GM21723 (cell line): ENCODE data around the gene FGFR3.

Experiments used
- ATAC-seq: cut with Tn5 transposase; IDR thresholded peaks from one replicate; pipeline ENCODE4 v1.9.1; 2021; ENCODE audit warnings: mild to moderate bottlenecking, moderate library complexity; ENCODE audit not compliant: unreplicated experiment

The FGFR3 gene

DNA sequence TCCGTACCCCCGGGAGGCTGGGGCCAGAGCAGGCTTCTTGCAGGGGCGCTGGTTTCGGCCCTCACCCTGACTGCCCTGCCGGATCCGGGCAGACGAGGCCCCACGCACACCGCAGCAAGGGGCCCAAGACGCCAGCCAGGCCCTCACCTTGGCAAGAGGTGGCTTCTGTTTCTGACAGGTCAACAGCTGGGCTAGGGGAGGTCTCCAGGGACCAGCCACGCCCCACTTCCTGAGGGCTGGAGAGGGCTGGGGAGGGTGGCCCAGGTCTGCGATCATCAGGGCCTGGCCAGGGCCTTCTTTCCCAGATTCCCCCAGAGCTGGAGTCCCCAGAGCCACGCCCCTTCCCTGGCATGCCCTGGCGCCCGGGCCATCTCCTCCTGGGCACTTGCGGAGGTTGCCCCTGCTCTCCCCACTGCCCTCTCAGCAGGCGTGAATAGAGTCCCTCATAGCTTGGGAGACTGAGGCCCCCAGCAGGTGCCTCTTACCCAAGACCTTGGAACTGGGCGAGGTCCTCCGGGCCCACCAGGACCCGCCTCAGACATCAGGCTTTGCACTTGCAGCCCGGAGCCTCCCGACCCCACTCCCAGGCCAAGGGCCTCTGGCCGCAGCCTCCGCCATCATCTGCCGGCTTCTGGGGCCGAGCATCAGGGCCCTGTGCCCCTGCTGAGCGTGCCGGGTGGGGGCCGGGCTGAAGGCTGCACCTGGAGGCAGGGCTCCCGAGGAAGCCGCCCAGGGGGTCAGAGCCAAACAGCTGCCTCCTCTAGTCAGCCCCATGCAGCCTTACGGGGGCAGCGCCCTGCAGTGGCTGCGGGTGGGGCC lies 6.3 kb upstream of the FGFR3 start:
- ATAC-seq: no peak

GRCh38 chr4:1787411-1788077 lies 5.5 kb upstream of the FGFR3 start:
- ATAC-seq: no peak

DNA sequence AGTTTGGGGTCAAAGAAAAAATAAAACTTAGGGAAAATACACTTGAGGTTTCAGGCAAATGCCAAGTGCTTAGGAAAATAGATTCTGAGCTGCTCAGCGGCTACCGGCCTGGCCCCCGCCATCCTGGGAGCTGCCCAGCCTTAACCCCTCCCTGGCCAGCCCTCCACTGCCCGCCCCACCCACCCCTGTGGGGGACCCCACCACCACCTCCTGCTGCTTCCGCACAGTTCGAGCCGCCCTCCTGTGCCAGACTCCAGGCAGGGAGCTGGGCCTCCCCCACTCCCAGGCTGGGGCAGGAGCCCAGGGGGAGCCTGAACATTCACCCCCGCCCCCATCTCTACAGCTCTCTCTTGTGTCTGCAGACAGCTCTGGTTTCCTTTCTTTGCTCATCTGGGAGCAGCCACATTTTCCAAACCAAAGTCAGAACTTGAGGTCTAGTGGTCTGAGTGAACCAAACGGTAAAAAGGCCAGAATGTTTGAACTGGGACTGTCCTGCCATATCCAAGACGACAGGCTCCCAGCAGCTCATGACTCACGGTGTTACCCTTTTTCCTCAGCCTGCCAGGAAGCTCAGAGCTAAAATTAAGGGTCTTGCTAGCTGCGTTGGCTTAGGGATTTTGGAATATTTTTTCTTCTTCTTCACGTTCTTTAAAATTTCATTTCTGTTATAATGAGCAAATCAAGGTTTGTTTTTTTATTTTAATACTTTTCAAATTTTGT lies 4.7 kb upstream of the FGFR3 start:
- no peak for ATAC-seq

- no peak for ATAC-seq
These were observed 3.5 kb upstream of the FGFR3 start for GRCh38 chr4:1789552-1789951.

DNA sequence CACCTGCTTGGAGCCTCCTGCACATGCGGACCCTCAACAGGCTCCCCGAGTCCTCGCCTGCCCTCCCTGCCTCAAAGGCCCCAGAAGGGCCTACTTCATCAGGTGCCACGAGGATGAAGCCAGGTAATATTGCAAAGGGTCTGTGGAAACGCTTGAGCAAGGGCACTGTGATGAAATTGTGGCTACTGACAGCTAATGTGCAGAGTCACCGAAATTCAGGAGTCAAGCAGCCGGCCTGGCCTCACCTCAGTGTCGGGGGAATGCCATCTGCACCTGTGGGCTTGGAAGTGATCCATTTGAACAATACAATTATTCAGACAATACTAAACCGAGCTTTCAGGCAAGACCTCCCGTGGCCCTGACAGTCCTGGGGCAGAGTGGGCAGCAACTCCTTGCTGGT lies 3.1 kb upstream of the FGFR3 start:
- ATAC-seq: no peak

DNA sequence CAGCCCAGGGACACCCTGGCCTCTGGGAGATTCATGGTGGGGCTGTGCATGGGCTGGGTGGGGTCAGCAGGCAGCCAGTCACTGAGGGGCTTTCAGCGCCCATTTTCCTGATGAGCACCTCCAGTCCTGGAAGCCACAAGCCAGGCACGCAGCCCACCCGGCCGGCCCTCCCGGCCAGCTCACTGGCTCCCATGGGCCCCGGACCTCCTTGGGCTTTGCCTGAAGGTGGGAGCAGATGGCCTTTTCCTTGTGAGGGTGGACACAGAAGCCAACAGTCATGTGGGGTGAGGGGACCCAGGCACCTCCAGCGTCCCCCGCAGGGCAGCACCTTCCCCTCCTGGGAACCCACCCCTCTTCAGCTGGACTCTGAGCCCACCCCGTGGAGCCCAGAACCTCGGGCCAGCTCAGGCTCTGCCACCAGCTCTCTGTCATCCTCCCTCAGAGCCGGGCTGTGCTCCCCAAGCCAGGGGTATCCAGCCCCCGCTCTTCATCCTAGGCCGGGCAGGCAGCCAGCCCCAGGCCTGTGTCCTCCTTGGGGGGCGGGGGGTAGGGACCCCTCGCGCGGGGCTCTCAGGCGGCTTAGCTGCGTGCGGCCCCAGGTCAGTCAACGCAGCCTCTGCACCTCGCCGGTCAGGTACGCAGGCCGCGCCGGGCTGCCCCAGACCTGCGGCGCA lies 798 bp upstream of the FGFR3 start:
- no peak for ATAC-seq

GRCh38 chr4:1793496-1793840 lies 375 bp downstream of the FGFR3 start:
- ATAC-seq: peak; percentile 19

- ATAC-seq: no peak
These were observed 1.1 kb downstream of the FGFR3 start for GRCh38 chr4:1793940-1794808.

- ATAC-seq: no peak
These were observed 1.8 kb downstream of the FGFR3 start for GRCh38 chr4:1794809-1795298.

DNA sequence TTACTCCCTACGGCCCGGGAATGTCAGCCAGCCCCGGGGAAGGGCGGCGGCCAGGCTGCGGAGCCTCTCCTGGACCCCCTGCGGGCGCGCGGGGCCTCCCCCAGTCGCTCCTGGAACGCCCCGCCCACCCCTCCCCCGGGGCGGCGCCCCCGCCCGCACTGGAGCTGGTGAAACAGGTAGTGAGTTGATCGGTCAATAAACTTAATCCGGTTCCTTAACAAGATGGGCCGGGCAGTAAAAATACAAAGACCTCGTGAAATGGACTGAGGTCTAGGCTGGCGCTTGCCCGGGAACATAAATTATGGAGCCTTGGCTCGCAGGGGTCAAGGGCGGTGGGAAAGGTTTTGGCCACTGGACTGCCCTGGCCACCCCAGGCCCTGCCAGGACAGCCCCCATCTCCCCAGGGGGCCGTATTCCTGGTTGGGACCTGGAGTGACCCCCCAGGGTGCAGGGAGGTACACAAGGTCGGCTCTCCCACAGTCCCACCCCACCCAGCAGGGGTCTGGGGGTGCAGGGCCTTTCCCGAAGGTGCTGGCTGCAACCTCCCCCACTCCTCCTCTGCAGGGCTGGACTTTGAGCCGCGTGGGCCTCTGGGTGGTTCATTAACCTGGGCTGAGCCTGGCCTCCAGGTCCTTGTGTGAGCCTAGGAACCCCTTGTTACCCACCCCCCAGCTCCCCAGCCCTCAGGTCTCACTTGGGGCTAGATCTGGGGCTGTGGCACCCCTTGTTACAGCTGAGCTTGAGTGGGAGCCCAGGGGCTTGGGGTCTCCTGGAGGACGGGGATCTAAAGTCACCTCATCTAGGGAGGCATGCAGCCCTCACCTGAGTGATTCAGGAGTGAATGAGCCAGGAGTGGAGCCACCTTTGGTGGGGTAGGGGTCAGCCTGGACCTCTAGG lies 2.5 kb downstream of the FGFR3 start:
- no peak for ATAC-seq

DNA sequence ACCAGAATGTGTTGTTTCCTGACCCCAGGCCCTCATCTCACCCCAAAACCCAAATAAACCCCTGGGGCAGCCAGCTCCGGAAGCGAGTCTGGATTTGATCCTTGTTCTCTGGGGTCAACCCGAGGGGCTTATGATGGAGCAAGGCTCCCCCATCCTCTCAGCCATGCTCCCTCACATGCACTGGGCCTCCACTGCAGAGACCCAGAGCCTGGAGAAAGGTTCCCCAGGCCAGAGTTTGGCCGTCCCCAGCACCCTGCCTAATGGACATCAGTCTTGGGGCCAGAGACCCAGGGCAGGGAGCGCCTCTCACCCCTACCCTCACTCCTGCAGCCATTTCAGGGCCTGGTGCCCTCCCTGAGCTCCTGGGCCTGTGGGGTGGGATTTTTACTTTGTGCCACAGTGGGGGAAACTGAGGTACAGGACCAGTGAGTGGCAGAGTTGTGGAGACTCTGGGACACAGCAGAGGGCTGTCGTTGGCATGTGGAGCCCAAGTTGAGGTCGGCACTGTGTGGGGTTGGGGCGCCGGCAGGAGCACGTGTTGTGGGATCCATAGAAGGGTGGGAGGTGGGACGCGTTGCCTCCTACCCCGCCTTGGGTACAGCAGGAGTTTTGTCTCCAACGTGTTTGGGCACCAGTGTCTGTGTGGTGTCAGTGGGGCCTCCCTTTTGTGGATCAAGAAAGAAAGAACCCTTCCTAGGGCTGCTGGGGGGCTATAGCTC lies 3.6 kb downstream of the FGFR3 start:
- ATAC-seq: no peak

GRCh38 chr4:1797298-1797860 lies 4.3 kb downstream of the FGFR3 start:
- no peak for ATAC-seq

DNA sequence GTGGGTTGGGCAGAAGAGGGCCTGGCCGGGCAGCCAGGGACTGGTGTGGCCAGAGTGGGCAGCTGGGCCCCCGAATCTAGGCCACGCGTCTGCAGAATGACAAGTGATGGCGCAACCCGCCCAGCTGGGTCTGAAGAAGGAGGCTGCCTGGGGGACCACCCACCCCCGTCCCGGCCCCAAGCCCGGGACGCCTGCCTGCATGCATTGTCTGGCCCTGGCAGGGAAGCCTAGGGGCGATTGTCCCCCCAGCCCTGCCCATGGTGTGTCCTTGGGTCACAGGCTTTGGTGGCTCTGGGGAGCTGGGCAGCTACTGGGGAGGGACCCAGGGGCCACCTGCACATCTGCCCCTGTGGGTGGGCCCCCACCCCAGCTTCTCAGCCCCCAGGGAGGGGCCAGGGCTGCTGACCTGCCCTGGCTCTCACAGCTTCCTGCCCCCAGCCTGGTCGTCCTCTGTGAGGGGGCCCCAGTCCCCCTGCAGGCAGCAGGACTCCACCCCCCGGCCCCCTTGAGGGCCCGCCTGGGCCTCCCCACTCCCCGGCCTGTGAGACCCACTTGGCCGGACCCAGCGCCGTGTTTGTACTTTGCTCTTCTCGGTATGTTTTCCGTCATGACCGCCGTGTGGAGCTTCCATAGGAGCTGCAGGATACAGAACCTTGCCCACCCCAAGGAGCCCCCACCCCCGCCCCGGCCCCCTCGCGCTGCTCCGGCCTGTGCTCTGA lies 4.9 kb downstream of the FGFR3 start:
- no peak for ATAC-seq

GRCh38 chr4:1798580-1799386 lies 5.7 kb downstream of the FGFR3 start:
- ATAC-seq: no peak

- ATAC-seq: no peak
These were observed 6.6 kb downstream of the FGFR3 start for GRCh38 chr4:1799387-1800375.

DNA sequence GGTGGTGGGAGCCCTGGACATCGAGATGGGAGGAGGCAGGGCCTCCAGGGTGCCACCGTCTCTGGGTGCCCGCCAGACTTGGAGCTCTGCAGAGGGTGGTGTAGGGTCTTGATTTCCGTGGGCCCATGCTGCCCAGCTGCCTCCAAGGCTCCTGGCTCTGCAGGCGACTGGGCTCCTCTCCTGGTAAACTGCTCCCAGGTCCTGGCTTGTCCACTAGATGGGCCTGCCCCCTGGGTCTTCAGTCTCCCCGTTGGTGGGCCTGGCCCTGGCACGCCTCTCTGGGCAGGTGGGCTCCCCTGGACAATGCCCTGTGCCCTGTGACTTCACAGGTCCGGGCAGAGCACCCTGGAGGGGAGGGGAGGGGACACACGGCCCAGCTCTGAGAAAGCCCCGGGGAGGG lies 7.7 kb downstream of the FGFR3 start:
- no peak for ATAC-seq
